Measurements from ENCODE around the gene ATG7. TPM values are rescaled to one million over a fixed set of nuclear protein-coding genes. Genes with fewer than 3 reads are reported as not detected.

The ATG7 gene, protein sequence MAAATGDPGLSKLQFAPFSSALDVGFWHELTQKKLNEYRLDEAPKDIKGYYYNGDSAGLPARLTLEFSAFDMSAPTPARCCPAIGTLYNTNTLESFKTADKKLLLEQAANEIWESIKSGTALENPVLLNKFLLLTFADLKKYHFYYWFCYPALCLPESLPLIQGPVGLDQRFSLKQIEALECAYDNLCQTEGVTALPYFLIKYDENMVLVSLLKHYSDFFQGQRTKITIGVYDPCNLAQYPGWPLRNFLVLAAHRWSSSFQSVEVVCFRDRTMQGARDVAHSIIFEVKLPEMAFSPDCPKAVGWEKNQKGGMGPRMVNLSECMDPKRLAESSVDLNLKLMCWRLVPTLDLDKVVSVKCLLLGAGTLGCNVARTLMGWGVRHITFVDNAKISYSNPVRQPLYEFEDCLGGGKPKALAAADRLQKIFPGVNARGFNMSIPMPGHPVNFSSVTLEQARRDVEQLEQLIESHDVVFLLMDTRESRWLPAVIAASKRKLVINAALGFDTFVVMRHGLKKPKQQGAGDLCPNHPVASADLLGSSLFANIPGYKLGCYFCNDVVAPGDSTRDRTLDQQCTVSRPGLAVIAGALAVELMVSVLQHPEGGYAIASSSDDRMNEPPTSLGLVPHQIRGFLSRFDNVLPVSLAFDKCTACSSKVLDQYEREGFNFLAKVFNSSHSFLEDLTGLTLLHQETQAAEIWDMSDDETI
- total RNA-seq: 39.2 and 40.1 TPM in 2 replicates

DNA sequence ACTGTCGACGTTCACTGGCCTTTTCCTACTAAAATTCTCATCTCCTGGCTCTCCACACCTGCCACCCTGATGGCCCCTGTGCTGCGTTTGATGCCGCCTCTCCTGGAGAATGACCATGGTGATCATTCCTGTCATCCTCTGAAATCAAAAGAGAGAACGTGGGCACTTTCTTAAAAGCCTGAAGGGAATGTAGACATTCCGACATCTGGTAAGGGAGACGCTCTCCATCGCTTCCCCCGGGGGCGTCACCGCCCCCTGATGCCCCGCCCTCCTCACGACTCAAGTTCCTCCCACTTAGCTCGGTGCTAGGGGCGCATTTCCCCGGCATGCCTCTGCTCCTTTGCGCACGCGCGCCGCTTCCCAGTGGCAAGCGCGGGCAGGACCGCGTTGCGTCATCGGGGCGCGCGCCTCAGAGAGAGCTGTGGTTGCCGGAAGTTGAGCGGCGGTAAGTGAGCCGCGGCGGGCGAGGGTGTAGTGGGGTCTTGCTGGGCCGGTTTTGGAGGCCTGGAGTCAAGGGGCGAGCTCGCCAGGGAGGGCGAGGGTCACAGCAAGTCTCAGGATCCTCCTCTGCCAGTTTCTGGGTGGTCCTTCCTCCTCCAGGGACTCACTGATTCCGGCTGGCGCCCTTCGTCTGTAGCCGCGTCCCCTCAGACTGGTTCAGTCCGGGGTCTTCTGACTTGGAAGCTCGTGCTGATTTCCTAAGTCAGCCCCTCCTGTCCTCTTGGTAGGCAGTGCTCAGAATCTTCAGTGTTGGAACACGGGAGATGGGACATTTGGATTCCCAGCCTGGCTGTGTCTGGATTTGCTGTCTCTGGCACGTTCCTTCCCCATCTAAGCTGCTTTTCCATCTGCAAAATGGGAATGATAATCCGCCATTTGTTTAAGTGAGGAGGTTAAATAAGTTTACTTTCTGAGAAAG, at the start of gene ATG7:
Gene ATG7 (plus strand): TSS at position 412 of the 919 bp plus-strand sequence. CDS start 26,299 bp downstream, outside the sequence.

Other genes with a start within 250 kb of the ATG7 start
- 1.5 and 3.7 TPM in 2 replicates for gene HRH1, start 117.9 kb upstream of the ATG7 start, total RNA-seq

All from dermis lymphatic vessel endothelial cell (primary cell).